PC-3 (cell line): ENCODE data around the gene MAG. TPM values are rescaled to one million over a fixed set of nuclear protein-coding genes. Genes with fewer than 3 reads are reported as not detected.

ENCODE experiments used
- ATAC-seq: fragments of 200-7000 bp; cut with Tn5 transposase; 2 replicates; pipeline ENCODE4 v1.9.1; 2020; ENCODE audit warnings: mild to moderate bottlenecking, moderate library complexity
- BruUV-seq: library from RNA; stranded (reverse); fragments of 400-500 nt; replicated peaks from 2 replicates; lab custom pipeline; 2021; lab: Mats Ljungman, UMichigan
- CTCF ChIA-PET: fragments of 300-600 bp; sonication (Branson Sonifier 250); formaldehyde crosslinking; loops from one replicate; lab custom pipeline; 2022; ENCODE audit warnings: antibody characterized with exemption; lab: Charles Lee
- POLR2A ChIA-PET: fragments of 300-600 bp; sonication (Branson Sonifier 250); formaldehyde crosslinking; loops from one replicate; lab custom pipeline; 2022; ENCODE audit warnings: antibody characterized with exemption; ENCODE audit not compliant: unreplicated experiment; lab: Charles Lee
- DNase-seq: peaks from one replicate; pipeline ENCODE4 v3.0.0-alpha.2; 2015
- H2AFZ ChIP-seq: fragments of 300-600 bp; sonication (generic); 2 replicates; pipeline ENCODE4 v1.6.0; 2016; ENCODE audit warnings: antibody characterized with exemption, low read length
- H3F3A ChIP-seq: fragments of 300-600 bp; sonication (generic); one replicate; pipeline ENCODE4 v1.6.0; 2017; ENCODE audit warnings: antibody characterized with exemption, low read length, control low read depth, mild to moderate bottlenecking; ENCODE audit not compliant: unreplicated experiment
- H3K27ac ChIP-seq: fragments of 300-600 bp; sonication (generic); 2 replicates; pipeline ENCODE4 v1.5.1; 2016; ENCODE audit warnings: mild to moderate bottlenecking, low read length
- H3K27me3 ChIP-seq: fragments of 300-600 bp; sonication (generic); 2 replicates; pipeline ENCODE4 v1.6.1; 2016; ENCODE audit warnings: low read length, mixed read lengths
- H3K36me3 ChIP-seq: fragments of 300-600 bp; sonication (generic); 2 replicates; pipeline ENCODE4 v1.6.1; 2016; ENCODE audit warnings: low read depth, mixed run types, low read length, mixed read lengths
- H3K4me1 ChIP-seq: fragments of 300-600 bp; sonication (generic); 2 replicates; pipeline ENCODE4 v1.5.1; 2016; ENCODE audit warnings: low read length; ENCODE audit not compliant: insufficient read depth
- H3K4me2 ChIP-seq: fragments of 300-600 bp; sonication (generic); 2 replicates; pipeline ENCODE4 v1.6.0; 2016; ENCODE audit warnings: low read length
- H3K4me3 ChIP-seq: fragments of 300-600 bp; sonication (generic); 2 replicates; pipeline ENCODE4 v1.5.1; 2016; ENCODE audit warnings: mild to moderate bottlenecking, low read length, mixed read lengths
- H3K79me2 ChIP-seq: fragments of 300-600 bp; sonication (generic); 2 replicates; pipeline ENCODE4 v1.6.1; 2017; ENCODE audit warnings: low read length, mixed read lengths
- H3K9ac ChIP-seq: fragments of 300-600 bp; sonication (generic); 2 replicates; pipeline ENCODE4 v1.6.0; 2016; ENCODE audit warnings: mild to moderate bottlenecking, low read length
- H3K9me2 ChIP-seq: fragments of 300-600 bp; sonication (generic); replicated peaks from 2 replicates; pipeline ENCODE4 v1.6.1; 2016; ENCODE audit warnings: mixed run types, low read length, mixed read lengths
- H3K9me3 ChIP-seq: fragments of 300-600 bp; sonication (generic); 2 replicates; pipeline ENCODE4 v1.6.1; 2016; ENCODE audit warnings: low read length, mixed read lengths
- H4K20me1 ChIP-seq: fragments of 300-600 bp; sonication (generic); 2 replicates; pipeline ENCODE4 v1.6.1; 2016; ENCODE audit warnings: low read length, mixed read lengths
- CTCF ChIP-seq: fragments of 300-600 bp; sonication (generic); conservative IDR thresholded peaks from 2 replicates; pipeline ENCODE4 v1.5.1; 2017; ENCODE audit warnings: antibody characterized with exemption, low read depth, mild to moderate bottlenecking, low read length
- EZH2 ChIP-seq: fragments of 300-600 bp; sonication (generic); IDR thresholded peaks from one replicate; pipeline ENCODE4 v1.6.1; 2017; ENCODE audit warnings: antibody characterized with exemption, mild to moderate bottlenecking, low read length; ENCODE audit not compliant: unreplicated experiment
- EZH2phosphoT487 ChIP-seq: fragments of 300-600 bp; sonication (generic); IDR thresholded peaks from 2 replicates; pipeline ENCODE4 v1.6.1; 2018; ENCODE audit warnings: mild to moderate bottlenecking, antibody characterized with exemption, low read length, borderline replicate concordance
- intact Hi-C: fragments of 100-400 bp; cut with micrococcal nuclease; formaldehyde crosslinking; loops from 2 replicates; pipeline ENCODE4 v1.9.0; 2023
- total RNA-seq: library from RNA; depleted of rRNA; stranded (reverse); fragments of >200 nt; gene quantifications from 2 replicates; pipeline ENCODE4 v1.2.3, GENCODE V29; 2014

The MAG gene
- total RNA-seq, 1 experiment from 2014 or later = not detected

DNA sequence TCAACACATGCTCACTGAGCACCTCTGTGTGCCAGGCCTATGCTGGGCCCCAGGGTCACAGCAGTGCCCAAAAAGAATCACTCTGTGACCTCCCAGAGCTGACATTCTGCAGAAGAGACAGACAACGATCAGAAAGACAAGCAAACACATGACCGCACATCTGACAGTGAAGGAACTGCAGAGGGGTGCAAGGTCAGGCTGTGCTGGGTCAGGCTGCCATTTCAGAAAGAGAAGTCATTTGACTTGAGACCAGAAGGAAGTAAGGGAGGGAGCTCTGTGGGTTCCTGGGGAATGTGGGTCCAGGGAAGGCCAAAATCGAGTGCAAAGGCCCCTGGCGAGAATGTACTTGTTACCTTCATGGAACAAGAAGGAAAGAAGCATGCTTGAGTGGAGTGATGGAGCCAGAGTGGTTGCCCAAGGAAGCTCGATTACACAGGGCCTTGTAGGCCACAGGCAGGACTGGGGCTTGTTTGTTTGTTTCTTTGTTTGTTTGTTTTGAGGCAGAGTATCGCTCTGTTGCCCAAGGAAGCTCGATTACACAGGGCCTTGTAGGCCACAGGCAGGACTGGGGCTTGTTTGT lies 25.6 kb downstream of the MAG start:
- H3K9ac ChIP-seq = no peak overlapping the region
- H4K20me1 ChIP-seq = no peaks in the 10 kb centered on the region
- POLR2A ChIA-PET = no interaction called here
- H2AFZ ChIP-seq = no peak overlapping the region
- no peaks in the 10 kb centered on the region for H3K36me3 ChIP-seq
- H3K9me2 ChIP-seq = no peaks in the 10 kb centered on the region
- H3K27me3 ChIP-seq = no peaks in the 10 kb centered on the region
- H3K4me1 ChIP-seq = peaks cover 13% of the 10 kb centered on the region
- no peak overlapping the region for H3K27ac ChIP-seq
- H3K4me2 ChIP-seq = no peak overlapping the region
- TF ChIP-seq EZH2phosphoT487 (no peak), EZH2 (no peak), CTCF (no peak)
- no TSS peak for BruUV-seq
- H3F3A ChIP-seq = no peaks in the 10 kb centered on the region
- no peak overlapping the region for H3K4me3 ChIP-seq
- ATAC-seq (no peak), DNase-seq (no peak)
- no peaks in the 10 kb centered on the region for H3K9me3 ChIP-seq
- CTCF ChIA-PET = no interaction called here
- H3K79me2 ChIP-seq = no peaks in the 10 kb centered on the region
- intact Hi-C loops = no loop called here

DNA sequence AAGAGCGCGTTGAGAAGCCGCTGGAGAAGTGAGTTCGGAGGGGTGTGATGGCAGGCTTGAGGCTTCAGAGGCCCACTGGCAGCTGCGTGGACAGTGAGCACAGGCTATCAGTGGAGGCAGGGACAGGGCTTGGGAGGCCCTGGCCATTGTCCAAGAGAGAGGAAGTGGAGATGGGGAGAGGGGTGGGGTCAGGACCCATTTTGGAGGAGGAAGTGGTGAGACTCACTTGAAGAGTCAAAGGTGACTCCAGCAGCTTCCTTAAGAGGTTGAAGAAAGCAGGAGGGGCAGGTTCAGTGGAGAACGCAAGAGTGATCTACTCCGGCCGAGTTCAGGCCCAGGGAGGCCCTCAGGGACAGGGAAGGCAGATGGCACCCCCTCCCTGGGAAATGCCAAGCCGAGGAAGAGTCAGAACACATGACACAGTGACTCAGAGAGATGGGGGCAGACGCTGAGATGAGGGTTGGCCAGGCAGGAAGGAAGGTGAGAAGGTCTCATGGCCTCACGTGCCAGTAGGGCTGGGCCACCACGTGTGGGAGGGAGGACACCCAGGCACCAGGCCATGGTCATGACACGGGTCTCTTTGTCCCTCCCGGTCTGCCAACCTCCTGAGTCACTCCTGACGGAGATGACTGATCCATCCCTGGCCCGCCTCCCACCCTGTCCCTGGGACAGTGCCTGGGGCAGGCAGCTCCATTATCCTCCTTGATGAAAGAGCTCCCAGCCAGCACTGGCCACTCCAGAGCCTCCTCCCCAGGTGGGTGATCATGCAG lies 26.9 kb downstream of the MAG start:
- ATAC-seq (peak; percentile 95), DNase-seq (peak; percentile 93)
- no peaks in the 10 kb centered on the region for H3K9me3 ChIP-seq
- TSS peak; percentile 94 for BruUV-seq
- H2AFZ ChIP-seq = peak overlapping the region; percentile 28; the same call in 1 of the 2 replicates
- no peaks in the 10 kb centered on the region for H3F3A ChIP-seq
- H3K27ac ChIP-seq = peak overlapping the region; percentile 78
- ChIA-PET POLR2A (interaction anchor here (0.6 kb wide), 1 partner anchor 12 kb away, joined by 3 read pairs; no protein-coding TSS in a partner anchor), CTCF (no interaction called here)
- TF ChIP-seq EZH2 (no peak), CTCF (no peak), EZH2phosphoT487 (peak; percentile 81)
- peaks cover 13% of the 10 kb centered on the region for H3K4me1 ChIP-seq
- no peaks in the 10 kb centered on the region for H3K27me3 ChIP-seq
- no peaks in the 10 kb centered on the region for H3K79me2 ChIP-seq
- H3K9me2 ChIP-seq = no peaks in the 10 kb centered on the region
- intact Hi-C loops = no loop called here
- no peaks in the 10 kb centered on the region for H3K36me3 ChIP-seq
- no peak overlapping the region for H3K4me3 ChIP-seq
- H3K4me2 ChIP-seq = peak overlapping the region; percentile 26; the same call in 1 of the 2 replicates
- no peaks in the 10 kb centered on the region for H4K20me1 ChIP-seq
- H3K9ac ChIP-seq = peak overlapping the region; percentile 25; the same call in 1 of the 2 replicates
